Measurements from ENCODE around the gene ENTPD7. TPM values are rescaled to one million over a fixed set of nuclear protein-coding genes. Genes with fewer than 3 reads are reported as not detected.

ENTPD7 gene
- total RNA-seq, 4 donors from 2014 or later, result 9.0 to 31.7 (median 16.5) TPM

DNA sequence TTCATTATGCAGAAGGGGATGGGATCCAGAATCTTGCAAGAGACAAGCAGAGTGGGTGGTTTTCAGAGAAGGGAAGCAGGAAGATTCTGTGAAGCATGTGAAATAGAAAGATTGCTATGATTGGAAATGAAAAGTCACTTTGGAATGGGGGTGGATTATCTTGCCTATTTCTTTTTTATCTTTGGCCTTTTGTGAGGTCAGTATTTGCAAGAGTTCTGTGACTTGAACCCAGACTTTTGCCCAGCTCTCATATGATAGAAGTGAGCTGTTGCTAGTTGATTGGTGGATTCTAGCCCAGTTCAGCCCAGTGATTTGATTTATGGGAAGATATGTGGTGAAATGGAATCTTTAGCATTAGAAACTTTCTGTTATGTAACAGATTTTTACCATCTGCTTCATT, 17.1 kb downstream of the ENTPD7 start:
- intact Hi-C loops (cut with DNase I), result no loop called here
- Histone ChIP-seq H3K27ac (no peak overlapping the region), H3K4me1 (peaks cover 0 to 13% (median 4%) of the 10 kb centered on the region in 3 donors)

DNA sequence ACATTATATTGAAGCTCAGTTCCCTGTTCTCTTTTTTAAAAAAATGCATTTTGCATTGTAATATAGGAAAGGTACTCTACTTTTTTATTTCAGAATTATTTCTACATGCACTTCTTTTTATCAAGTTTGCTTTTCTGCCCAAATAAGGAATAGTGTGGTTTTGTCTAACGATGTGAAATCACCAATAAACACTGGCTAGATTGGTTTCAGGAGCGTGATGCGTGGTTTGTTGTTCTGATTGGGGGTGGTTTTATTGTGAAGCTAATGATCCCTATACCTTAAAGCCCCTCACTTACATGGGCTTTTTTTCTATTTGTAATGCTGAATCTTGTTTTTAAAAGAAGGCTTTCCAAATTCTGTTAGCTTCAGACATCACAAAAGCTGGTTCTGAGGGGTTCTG, 17.6 kb downstream of the ENTPD7 start:
- peaks cover 0 to 17% (median 6%) of the 10 kb centered on the region in 3 donors for H3K4me1 ChIP-seq
- H3K27ac ChIP-seq, result no peak overlapping the region
- peaks cover 0 to 31% (median 6%) of the 10 kb centered on the region in 3 donors for H3K36me3 ChIP-seq
- intact Hi-C loops (cut with DNase I), result no loop called here
- no peak for DNase-seq
- H3K9me3 ChIP-seq, result no peaks in the 10 kb centered on the region
- 65 to 74% methylated on average over 3 of the region's 3 CpGs for WGBS, 2 donors
- no peaks in the 10 kb centered on the region for H3K27me3 ChIP-seq
- no peak for TF ChIP-seq POLR2A (IDR thresholded peaks at IDR 0.05)
- TF ChIP-seq, protein P1, sequence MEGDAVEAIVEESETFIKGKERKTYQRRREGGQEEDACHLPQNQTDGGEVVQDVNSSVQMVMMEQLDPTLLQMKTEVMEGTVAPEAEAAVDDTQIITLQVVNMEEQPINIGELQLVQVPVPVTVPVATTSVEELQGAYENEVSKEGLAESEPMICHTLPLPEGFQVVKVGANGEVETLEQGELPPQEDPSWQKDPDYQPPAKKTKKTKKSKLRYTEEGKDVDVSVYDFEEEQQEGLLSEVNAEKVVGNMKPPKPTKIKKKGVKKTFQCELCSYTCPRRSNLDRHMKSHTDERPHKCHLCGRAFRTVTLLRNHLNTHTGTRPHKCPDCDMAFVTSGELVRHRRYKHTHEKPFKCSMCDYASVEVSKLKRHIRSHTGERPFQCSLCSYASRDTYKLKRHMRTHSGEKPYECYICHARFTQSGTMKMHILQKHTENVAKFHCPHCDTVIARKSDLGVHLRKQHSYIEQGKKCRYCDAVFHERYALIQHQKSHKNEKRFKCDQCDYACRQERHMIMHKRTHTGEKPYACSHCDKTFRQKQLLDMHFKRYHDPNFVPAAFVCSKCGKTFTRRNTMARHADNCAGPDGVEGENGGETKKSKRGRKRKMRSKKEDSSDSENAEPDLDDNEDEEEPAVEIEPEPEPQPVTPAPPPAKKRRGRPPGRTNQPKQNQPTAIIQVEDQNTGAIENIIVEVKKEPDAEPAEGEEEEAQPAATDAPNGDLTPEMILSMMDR (IDR thresholded peaks at IDR 0.05), result no peak
- H3K4me3 ChIP-seq, result no peak overlapping the region

More for the DNA sequence above, 17.1 kb downstream of the ENTPD7 start:
- DNase-seq, result no peak
- Histone ChIP-seq H3K4me3 (no peak overlapping the region), H3K36me3 (peaks cover 0 to 32% (median 6%) of the 10 kb centered on the region in 3 donors), H3K9me3 (no peaks in the 10 kb centered on the region), H3K27me3 (no peaks in the 10 kb centered on the region)
- TF ChIP-seq, protein P1 (IDR thresholded peaks at IDR 0.05), result no peak
- no peak for TF ChIP-seq POLR2A (IDR thresholded peaks at IDR 0.05)

DNA sequence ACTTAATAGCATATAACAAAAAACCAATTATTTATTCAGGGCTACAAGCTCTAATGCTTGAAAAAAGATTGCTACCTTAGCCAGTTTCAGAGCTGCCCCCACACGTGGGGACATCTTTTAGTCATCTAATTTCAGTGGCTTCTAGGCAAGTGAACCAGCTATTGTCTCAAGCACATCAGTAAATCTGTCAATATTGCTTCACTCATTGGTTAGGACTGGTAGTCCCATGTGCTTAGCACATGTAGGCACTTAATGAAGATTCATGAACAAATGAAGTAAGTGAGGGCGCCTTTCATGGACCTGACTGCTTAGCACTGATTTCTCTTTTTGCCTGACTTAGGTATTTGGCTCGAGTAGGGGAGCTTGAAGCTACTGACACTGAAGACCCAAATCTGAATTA, 19.6 kb downstream of the ENTPD7 start:
- no peak overlapping the region for H3K27ac ChIP-seq
- no peaks in the 10 kb centered on the region for H3K27me3 ChIP-seq
- peaks cover 8 to 30% (median 19%) of the 10 kb centered on the region in 3 donors for H3K4me1 ChIP-seq
- H3K36me3 ChIP-seq, result peaks cover 0 to 31% (median 6%) of the 10 kb centered on the region in 3 donors
- TF ChIP-seq, protein P1 (IDR thresholded peaks at IDR 0.05), result no peak
- no peak for TF ChIP-seq POLR2A (IDR thresholded peaks at IDR 0.05)
- intact Hi-C loops (cut with DNase I), result no loop called here
- 79 to 86% methylated on average over 3 of the region's 3 CpGs for WGBS, 2 donors
- H3K4me3 ChIP-seq, result no peak overlapping the region
- no peak for DNase-seq
- H3K9me3 ChIP-seq, result no peaks in the 10 kb centered on the region

DNA sequence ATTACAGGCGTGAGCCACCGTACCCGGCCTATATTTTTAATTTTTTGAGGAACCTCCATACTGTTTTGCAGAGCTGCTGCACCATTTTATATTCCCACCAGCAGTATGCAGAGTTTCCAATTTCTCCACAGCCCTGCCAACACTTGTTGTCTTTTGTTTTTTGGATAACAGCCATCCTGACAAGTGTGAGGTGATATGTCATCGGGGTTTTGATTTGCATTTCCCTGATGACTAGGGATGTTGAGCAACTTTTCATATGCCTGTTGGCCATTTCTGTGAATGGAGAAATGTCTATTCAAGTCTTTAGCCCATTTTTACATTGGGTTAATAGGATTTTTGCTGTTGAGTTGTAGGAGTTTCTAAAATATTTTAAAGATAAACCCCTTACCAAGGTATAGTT, 22.2 kb downstream of the ENTPD7 start:
- H3K4me3 ChIP-seq, result no peak overlapping the region
- H3K36me3 ChIP-seq, result peaks cover 0 to 27% (median 6%) of the 10 kb centered on the region in 3 donors
- peaks cover 8 to 54% (median 32%) of the 10 kb centered on the region in 3 donors for H3K4me1 ChIP-seq
- intact Hi-C loops (cut with DNase I), result no loop called here
- WGBS, 2 donors, result 52 to 61% methylated on average over 4 of the region's 4 CpGs
- no peak for TF ChIP-seq POLR2A (IDR thresholded peaks at IDR 0.05)
- TF ChIP-seq, protein P1 (IDR thresholded peaks at IDR 0.05), result peak in 2 of 6 experiments; percentile 9 to 13
- H3K27me3 ChIP-seq, result no peaks in the 10 kb centered on the region
- H3K27ac ChIP-seq, result peak overlapping the region in 3 of 4 donors; percentile 72 to 86 (median 80)
- H3K9me3 ChIP-seq, result no peaks in the 10 kb centered on the region
- DNase-seq, result no peak

DNA sequence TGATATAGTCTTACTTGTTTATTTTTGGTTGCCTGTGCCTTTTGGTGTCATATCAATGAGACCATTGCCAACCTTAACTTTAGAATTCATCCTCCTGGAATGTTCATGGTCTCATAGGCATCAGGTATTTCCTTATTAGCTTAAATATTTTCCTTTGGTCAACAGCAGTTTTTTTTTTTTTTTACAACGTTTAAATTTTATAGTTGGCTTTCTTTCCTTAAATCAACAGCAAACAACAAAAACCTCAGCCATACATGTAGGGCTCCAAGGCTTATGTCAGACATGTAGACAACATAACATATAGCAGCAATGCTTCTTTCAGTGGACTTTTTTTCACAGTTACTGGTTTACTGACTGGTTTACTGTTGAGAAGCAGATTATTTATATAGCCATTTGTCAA, 22.7 kb downstream of the ENTPD7 start:
- Histone ChIP-seq H3K27ac (peak overlapping the region; percentile 25 to 86 (median 76)), H3K4me3 (no peak overlapping the region), H3K27me3 (no peaks in the 10 kb centered on the region), H3K9me3 (no peaks in the 10 kb centered on the region), H3K36me3 (peaks cover 0 to 27% (median 6%) of the 10 kb centered on the region in 3 donors), H3K4me1 (peaks cover 8 to 59% (median 37%) of the 10 kb centered on the region in 3 donors)
- TF ChIP-seq, protein P1 (IDR thresholded peaks at IDR 0.05), result no peak
- no peak for TF ChIP-seq POLR2A (IDR thresholded peaks at IDR 0.05)
- no peak for DNase-seq
- WGBS, 2 donors, result 24 to 25% methylated on average over 1 of the region's 1 CpG
- intact Hi-C loops (cut with DNase I), result no loop called here
